GM21367 (cell line): ENCODE measurements around the gene DGCR6.
"Not testable (repeated sequence)": the region's sequence is repeated elsewhere in the genome, so short reads cannot be mapped to it uniquely, and the experiment has no call there.

Source experiments
- ATAC-seq: cut with Tn5 transposase; IDR thresholded peaks from one replicate; pipeline ENCODE4 v1.9.1; 2021; ENCODE audit not compliant: unreplicated experiment

Gene DGCR6

DNA sequence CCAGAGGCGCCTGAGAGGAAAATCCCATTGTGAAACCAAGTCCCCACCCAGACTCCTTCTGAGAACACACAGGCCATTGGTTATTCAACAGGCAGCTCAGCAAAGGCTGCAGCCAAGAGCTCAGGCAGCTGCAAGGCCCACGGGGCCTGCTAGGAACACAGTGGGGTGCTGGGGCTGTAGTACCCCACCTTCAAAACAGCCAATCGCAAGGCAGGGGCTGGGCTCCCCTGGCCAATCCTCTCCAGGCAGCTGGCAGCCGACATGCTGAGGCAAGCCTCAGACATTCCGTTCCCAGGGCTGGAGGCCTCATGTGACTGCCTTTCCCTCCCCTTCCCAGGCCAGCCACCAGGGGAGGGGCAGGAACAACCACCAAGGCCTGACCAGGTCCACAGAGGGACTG is 23.3 kb downstream of the DGCR6 start:
- no peak for ATAC-seq

DNA sequence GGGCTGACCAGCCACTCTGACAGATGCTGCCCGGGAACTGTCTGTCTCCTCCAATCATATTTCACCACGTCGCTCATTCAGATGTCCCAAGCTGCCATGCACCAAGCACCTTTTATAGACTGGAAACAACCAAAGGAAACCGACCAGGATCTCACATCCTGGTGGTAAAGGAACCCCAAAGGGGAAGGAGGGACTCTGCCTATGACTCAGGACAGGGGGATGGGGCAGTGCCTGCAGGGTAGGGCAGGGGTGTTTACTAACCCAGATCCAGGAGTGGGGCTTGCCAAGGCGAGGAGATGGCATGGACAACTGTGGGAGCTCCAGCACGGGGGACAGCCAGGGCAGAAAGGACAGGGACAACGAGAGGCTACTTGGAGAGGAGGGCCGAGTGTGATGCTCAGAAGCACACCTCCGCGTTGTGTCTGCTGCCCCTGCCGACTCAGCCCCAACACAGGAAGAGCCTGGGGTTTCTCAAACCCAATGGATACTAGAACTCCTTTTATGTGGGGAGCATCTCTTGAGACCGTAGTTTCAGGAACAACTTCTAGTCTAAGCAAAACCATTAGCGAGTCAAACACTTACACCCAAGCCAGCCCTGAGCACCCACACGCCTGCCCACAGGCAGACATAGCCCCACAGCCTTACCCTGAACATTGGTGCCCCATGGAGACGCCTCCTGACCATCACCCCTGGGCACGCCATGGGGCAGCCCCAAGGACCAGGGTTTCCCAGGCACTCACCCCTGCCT is 26.0 kb downstream of the DGCR6 start:
- no peak for ATAC-seq

DNA sequence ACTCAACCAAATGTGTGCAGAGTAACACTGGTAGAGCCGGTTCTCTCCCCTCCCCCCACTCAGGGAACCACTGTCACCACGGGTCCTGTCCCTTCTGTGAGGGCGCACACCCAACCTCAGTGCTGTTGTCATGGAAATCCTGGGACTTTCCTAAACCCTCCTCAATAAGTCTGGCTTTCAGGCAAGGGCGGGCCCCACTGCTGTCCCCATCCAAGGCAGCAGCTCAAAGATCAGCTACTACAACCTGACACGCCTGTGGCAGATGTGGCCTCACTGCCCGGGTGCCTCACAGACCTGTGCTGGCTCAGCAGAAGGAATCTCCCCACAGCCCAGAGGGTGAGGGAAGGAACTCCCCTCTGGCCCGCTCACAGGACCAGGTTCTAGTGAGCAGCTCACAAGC is 27.8 kb downstream of the DGCR6 start:
- ATAC-seq, result no peak

DNA sequence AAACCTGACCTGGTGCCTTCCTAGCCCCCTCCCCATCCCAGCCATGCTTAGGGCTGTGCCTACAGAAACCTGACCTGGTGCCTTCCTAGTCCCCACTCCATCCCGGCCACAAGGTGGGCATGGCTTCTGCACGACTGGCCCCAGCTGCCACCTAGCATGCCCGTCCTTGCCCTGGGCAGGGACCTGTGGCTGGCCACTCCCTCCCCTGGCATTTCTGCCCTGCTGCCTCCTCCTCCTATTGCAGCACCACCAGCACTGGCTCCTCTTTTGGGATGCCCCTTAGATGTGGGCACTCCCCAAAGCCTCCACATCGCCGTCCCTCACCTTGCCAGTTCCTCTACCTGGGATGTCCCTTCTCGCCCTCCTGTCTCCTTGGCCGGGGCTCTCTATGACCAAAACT is 28.6 kb downstream of the DGCR6 start:
- not testable (repeated sequence) for ATAC-seq

DNA sequence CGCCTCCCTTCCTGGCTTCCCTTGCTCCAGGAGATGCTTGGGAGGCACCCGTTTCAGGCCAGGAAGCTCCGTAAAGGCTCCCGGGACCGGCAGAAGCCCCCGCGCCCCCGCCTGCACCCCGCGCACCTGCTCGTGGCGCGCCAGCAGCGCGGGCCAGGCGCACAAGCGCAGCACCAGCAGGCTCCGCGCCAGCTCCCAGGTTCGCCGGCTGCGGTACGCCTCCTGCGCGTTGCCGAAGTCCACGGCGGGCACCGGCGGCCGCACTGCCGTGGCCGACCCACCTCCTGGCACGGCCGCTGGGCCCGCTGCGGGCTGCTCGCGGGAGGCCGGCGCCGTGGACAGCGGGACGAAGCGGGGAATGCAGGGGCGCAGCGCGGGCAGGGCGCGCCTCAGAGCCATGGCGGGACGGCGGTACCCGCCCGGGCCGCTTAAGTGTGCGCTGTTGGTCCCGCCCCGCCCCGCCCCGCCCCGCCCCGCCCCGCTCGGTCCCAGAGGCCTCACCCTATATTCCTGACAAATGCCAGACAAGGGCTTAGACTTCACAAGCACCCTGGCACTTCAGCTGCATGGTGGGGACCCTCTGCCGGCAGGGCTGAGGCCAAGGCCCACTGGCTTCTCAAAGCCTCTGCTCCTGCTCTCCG is 29.9 kb downstream of the DGCR6 start, which contains the start of gene PRODH:
PRODH (minus strand) TSS at position 405 of the 641 bp plus-strand sequence; CDS start at position 399, 6 bp downstream.
- ATAC-seq, result no peak

DNA sequence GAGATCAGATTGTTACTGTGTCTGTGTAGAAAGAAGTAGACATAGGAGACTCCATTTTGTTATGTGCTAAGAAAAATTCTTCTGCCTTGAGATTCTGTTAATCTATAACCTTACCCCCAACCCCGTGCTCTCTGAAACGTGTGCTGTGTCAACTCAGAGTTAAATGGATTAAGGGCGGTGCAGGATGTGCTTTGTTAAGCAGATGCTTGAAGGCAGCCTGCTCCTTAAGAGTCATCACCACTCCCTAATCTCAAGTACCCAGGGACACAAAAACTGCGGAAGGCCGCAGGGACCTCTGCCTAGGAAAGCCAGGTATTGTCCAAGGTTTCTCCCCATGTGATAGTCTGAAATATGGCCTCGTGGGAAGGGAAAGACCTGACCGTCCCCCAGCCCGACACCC is 32.6 kb downstream of the DGCR6 start:
- not testable (repeated sequence) for ATAC-seq

DNA sequence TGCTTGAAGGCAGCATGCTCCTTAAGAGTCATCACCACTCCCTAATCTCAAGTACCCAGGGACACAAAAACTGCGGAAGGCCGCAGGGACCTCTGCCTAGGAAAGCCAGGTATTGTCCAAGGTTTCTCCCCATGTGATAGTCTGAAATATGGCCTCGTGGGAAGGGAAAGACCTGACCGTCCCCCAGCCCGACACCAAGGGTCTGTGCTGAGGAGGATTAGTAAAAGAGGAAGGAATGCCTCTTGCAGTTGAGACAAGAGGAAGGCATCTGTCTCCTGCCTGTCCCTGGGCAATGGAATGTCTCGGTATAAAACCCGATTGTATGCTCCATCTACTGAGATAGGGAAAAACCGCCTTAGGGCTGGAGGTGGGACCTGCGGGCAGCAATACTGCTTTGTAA is 41.0 kb downstream of the DGCR6 start:
- not testable (repeated sequence) for ATAC-seq

DNA sequence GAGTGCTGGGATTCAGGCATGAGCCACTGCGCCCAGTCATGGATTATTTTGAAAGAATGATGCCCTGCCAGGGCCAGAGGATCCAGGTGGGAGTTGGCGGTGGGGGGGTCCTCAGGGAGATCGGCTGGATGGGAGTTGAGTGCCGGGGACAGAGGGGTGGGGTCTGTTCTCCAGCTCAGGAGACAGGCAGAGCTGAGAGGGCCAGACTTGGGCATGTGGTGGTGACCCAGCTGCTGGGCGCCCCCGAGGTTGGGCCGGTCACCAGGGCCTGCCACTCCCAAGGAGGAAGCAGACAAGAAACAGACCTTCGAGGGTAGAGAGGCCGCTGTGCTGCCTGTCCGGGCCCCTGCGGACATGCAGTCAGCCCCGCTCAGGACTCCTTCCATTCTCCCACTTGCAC is 41.8 kb downstream of the DGCR6 start:
- ATAC-seq, result no peak

DNA sequence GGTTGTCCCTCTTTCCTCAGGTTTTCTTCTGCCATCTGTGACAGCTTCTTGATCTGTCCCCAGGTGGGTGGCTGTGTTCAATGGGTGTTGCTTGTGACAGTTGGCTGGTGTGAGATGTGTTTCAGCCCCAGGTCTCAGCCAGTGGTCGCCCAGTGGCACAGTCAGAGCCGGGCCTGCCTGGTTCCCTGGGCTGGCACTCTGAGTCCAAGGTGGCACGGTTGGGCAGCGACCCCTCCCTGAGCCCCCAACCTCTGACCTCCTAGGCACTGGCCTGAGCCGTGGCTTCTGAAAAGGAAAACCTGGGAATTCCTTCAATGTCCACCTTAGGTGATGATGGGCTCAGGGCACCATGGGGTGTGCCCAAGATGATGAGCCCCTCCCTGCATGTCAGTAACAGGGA is 44.0 kb downstream of the DGCR6 start:
- no peak for ATAC-seq

DNA sequence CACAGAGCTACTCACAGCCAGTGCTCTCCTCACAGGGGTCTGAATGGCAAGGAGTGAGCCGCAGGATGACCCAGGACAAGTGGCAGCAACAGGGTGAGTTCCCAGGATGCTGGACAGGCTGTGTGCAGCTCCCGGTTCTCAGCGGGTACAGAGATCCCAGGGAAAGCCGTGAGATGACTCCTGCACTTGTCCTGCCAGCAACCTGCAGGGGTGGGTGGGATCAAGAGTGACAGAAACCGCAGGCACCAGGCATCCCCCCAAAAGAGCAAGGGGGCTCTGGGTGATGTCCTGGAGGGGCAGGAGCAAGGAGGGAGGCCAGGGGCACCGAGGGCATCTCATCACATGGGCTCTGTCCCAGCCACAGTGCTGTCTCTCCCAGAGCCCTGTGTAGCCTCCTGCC is 45.9 kb downstream of the DGCR6 start:
- no peak for ATAC-seq

DNA sequence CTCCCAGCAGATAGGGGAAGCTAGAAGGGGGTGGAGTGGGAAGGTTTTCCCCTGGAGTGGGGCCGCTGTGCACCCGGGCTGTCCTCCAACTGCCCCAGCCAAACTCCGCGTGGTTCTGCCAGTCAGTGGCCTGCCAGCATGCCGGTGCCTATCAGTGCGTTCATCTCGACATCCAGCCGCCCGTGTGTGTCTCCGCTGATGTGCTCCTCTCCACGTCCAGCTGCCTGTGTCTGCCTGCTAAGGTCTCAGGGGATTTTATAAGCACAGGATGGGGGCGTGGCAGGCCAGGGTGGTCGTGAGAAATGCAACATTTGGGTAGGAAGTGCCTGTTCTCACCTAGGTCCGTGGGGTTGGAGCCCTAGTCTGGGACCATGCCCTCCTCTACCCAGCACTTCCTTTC is 47.0 kb downstream of the DGCR6 start:
- ATAC-seq, result not testable (repeated sequence)

DNA sequence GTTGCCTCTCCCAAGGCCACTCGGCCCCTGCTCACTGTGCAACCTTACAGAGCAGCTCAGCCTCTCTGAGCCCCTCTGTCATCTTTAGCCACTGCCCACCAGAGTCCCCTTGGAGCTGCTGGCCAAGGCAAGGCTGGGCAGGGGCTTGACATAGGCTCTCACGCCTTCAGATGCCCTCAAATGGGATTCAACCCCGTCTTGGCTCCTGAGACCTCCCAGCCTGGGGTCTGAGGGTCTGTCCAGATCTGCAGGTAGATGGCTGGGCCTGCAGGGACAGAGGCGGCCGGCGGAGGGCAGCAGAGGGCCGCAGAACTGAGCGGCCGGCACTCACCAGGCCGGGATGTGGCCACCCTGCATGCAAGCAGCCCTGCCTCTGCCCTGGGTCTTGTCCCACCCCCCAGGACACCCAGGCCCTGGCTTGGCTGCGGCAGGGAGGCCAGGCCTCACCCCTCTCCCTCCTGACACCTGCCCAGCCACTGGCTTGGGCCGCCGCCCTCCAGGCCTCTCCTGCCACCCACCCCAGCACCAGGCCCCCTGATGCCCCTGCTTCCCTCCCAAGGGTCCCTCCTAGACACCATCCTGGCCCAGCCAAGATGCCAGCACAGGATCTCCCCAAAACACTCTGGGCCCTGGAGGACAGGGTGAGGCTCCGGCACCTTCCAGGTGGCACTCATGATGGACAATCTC is 48.3 kb downstream of the DGCR6 start:
- ATAC-seq, result not testable (repeated sequence)

DNA sequence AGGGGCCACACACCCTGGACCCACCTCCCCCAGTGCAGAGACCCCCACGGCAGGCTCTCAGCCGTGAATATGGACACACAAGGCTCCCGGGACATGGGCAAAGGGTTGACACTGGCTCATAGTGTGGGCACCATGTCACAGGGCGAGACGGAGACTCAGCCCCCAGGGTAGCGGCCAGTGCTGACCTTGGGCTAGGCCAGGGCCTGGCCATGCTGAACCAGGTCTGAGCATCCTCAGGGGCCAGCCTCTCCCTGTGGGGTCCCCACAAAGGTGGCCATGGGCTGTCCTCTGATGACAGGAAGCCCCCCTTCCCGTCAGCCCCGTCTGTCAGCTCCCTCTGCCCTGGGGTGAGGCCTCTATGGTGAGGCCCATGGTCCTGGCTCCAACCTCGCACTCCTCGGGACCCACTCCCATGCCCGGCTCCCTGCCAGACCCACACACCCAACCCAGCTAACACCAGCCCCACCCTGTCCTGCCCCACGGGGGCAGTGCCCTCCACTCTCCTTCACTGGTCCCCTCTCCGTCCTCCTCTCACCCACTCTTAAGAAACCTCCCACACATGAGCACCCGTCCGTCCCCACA is 49.0 kb downstream of the DGCR6 start:
- ATAC-seq, result no peak

DNA sequence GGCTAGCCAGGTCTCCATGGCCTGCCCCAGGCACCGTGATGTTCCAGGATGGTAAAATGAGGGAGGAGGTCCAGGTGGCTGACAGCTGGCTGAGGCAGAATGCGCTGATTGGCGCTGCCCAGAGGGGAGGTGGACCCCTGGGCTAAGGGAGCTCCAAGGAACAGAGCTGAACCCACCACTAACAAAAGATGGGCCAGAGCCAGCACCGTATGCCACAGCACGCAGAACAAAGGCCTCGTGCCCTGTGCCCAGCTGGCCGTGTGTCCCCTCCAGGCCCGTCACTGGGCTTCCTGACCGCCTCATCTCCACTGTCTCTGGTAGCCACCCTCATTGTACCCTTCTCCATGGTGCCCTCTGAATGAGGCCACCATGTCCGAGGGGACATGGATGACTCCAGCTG is 49.6 kb downstream of the DGCR6 start:
- no peak for ATAC-seq

DNA sequence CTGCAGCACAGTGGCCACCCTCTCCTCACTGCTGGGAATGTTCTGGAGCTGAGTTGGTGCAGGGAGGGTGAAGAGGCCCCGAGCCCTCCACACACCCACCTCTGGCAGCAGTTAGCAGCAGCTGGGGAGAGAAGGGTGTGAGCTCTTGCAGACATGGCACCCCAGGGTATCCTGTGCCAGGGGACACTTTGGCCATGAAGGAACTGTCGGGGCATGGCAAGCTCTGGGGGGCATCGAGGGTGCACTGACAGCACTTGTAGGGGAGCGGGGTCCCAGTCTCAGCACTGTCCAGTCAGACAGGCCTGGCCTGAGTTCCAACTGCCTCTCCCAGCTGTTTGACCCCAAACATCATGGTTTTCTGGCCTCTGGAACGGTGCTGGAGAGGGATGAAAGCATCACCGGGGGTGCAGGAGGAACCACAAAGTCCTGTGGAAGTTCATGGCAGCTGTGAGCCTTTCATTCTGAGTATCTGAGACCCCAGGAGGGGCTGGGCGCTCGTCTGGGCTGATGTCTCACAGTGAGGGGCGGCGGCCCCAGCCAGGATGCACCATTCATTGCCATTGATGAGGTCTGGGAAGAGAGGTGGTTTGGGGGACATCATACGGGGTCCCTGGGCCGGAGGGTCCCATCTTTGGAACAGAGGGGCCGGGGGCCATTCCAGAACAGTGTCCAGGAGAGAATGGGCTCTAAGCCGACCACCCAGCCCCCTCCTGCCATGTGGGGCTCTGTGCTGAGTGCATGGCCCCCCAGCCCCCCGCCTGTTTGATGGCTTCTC is 50.2 kb downstream of the DGCR6 start:
- not testable (repeated sequence) for ATAC-seq

DNA sequence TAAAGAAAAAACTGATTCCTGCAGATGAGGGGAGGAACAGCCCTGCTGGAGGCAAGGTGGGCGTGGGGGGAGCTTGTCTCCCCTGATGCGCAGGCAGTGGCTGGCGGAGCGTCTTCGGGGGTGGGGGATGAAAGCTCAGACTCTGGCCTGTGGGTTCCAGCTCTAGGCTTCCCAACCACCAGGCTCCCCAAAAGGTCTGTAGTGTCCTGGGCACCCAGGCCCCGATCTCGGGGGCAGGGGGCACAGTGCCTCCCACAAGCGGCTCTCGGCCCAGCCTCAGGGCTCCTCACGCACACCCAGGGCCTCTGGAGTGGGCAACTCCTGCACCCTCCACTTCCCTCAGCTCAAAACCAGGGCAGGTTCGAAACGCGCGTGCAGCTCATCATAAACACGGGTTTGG is 50.8 kb downstream of the DGCR6 start:
- not testable (repeated sequence) for ATAC-seq

DNA sequence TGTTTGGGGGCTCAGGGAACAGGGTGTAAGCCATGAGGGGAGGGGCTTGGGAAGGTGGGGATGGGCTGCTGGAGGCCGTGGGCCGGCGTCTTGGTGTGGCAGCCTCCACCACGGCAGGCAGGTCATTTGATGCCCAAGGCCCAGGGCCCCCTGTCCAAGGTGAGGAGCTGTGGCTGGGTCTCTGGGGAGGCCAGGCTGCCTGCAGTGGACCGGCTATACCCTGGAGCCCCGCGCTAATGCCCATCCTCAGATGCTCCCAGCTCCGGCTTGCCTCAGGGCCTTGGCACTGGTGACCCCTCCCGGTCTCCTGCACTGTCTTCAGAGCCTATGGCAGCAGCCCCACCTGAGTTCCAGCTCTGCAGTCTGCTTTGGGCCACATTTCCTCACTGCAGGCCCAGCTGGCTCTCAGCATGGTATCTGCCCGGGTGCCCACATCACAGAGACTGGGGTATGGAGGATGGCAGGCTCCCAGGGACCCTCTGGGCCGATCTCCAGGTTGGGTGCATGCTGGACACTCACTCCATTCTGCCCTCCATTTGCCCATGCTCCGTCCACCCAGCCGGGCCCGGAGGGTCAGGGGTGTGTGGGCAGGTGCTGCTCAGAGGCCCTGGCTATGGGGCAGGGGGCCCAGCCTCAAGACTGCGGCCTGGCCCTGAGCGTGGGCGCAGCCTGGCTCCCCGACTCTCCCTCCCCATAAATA is 51.7 kb downstream of the DGCR6 start:
- ATAC-seq, result not testable (repeated sequence)

DNA sequence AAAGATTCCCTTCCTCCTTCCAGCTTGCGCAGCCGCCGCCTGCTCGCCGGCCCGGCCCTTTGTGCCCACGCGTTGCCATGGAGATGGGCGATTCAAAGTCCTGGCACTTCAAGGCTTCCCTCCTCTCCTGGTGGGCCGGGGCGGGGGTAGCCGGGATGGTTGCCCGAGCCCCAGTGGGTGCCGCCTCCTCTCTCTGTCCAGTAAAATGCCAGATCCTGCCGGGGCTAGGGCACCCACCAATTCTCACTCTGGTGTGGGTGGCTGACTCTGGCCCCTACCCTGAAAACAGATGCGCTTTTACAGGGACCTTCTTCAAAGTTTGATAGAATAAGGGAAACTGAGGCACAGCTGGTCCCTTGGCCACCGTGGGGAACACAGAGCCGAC is 52.2 kb downstream of the DGCR6 start:
- ATAC-seq, result not testable (repeated sequence)

DNA sequence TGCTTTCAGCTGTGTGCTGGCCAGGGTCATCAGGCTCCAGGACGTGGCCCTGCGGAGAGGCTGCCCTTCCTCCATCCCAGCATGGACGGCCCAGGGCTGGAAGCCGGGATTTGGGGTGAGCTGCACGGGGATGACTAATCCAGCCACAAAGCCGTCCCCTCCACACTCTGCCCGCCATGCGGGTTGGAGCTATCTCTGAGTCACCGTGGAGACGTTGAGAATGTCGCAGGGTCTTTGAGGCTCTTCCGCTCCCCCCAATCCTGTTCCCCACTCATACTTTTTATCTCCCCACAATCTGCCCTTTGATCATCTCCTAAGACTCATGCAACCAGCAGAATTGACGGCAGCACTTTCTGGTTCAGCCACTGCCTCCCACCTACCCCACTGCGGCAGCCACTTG is 52.6 kb downstream of the DGCR6 start:
- ATAC-seq, result not testable (repeated sequence)

DNA sequence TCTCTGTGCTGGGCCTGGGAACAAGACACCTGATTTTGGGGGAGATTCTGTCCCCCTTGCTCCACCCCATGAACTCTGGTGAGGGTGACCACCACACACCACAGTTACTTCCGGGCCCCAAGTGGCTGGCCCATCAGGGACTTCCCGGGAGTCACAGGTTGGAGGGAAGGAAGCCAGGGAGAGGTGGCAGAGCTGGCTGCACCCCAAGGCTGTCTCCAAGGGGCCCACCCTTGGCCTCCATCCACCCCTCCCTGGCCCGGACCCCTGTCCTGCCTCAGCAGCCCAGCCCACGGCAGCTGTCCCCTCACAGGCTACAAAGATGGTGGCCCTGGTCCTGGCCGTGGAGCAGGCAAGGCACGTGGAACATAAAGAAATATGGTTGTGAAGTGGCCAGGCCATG is 53.1 kb downstream of the DGCR6 start:
- ATAC-seq, result not testable (repeated sequence)
